ENCODE measurements around the gene AKAP9.
"Not testable (repeated sequence)": the region's sequence is repeated elsewhere in the genome, so short reads cannot be mapped to it uniquely, and the experiment has no call there.

The AKAP9 gene

DNA sequence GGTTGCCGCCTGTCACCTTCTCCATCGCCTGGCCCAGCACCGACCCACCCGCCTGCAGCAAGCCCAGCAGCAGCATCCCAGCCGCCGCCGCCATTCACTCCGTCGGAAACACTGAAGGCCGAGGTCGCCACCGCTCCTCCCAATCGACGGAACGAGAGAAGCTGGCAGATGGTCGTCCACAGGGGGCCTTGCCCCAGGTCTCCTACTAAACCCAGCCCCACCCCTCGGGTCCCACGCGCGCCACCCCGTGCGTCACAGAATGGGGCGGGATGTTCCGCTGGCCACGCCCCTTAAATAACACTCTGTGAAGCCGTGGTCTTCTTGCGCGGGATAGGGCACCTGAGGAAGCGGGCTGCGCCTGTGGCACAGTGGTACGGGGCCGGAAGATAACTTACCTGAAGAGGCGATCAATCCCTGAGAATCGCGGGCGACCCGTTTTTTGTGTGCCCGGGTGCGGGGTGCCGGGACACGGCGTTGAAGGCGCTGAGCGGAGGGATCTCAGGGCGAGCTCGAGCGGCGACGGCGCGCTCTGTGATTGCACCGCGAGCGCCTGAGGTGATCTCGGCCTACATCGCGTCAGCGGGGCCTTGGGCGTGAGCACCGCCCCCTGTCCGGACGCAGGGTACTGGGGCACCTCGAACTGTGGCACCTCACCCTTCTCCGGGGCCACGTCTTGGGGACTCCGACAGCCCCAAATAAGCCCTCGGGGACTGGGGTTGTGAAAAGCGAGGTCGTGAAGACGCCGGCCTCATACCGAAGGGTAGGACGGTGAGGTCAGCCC lies 193.8 kb downstream of the AKAP9 start, which contains the start of gene CYP51A1:
CYP51A1 (minus strand) TSS at position 207 of the 781 bp plus-strand sequence; CDS start at position 94, 113 bp downstream.
- ChIA-PET CTCF (interaction anchor here (0.6 to 2.0 kb wide), 13 partner anchors 9 to 327 kb away, joined by 3 to 5 read pairs (median 4); partner anchors contain the start of gene GATAD1), POLR2A (interaction anchor here (1.0 kb wide), 1 partner anchor 9 kb away, joined by 3 read pairs; no protein-coding TSS in a partner anchor)
- TF ChIP-seq, protein P1, sequence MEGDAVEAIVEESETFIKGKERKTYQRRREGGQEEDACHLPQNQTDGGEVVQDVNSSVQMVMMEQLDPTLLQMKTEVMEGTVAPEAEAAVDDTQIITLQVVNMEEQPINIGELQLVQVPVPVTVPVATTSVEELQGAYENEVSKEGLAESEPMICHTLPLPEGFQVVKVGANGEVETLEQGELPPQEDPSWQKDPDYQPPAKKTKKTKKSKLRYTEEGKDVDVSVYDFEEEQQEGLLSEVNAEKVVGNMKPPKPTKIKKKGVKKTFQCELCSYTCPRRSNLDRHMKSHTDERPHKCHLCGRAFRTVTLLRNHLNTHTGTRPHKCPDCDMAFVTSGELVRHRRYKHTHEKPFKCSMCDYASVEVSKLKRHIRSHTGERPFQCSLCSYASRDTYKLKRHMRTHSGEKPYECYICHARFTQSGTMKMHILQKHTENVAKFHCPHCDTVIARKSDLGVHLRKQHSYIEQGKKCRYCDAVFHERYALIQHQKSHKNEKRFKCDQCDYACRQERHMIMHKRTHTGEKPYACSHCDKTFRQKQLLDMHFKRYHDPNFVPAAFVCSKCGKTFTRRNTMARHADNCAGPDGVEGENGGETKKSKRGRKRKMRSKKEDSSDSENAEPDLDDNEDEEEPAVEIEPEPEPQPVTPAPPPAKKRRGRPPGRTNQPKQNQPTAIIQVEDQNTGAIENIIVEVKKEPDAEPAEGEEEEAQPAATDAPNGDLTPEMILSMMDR (IDR thresholded peaks at IDR 0.05; ENCODE audit: control extremely low read depth, extremely low read depth, low read depth, missing control alignments): peak; percentile 5
- DNase-seq (ENCODE audit: extremely low spot score): peak; percentile 93

GRCh38 chr7:92135052-92135889 lies 194.6 kb downstream of the AKAP9 start:
- TF ChIP-seq, protein P1 (IDR thresholded peaks at IDR 0.05; ENCODE audit: control extremely low read depth, extremely low read depth, low read depth, missing control alignments): no peak
- ChIA-PET CTCF (interaction anchor here (0.7 to 2.0 kb wide), 10 partner anchors 10 to 326 kb away, joined by 3 to 5 read pairs (median 4); partner anchors contain the start of gene GATAD1), POLR2A (interaction anchor here (1.0 kb wide), 1 partner anchor 10 kb away, joined by 3 read pairs; no protein-coding TSS in a partner anchor)
- DNase-seq (ENCODE audit: extremely low spot score): peak; percentile 20

DNA sequence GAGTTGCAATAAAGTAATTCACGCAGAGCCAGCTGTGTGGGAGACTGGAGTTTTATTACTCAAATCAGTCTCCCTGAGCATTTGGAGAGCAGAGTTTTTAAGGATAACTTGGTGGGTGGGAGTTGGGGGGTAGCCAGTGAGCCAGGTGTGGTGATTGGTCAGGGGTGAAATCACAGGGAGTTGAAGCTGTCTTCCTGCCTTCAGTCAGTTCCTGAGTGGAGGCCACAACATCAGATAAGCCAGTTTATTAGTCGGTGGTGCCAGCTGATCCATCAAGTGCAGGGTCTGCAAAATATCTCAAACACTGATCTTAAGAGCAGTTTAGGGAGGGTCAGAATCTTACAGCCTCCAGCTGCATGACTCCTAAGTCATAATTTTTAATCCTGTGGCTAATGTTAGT lies 196.9 kb downstream of the AKAP9 start:
- ChIA-PET POLR2A (no interaction called here), CTCF (interaction anchor here (1.2 kb wide), 2 partner anchors 42 to 310 kb away, joined by 3 to 5 read pairs; partner anchors contain the start of genes GATAD1 and LRRD1)
- no peak for DNase-seq (ENCODE audit: extremely low spot score)
- TF ChIP-seq, protein P1 (IDR thresholded peaks at IDR 0.05; ENCODE audit: control extremely low read depth, extremely low read depth, low read depth, missing control alignments): no peak

DNA sequence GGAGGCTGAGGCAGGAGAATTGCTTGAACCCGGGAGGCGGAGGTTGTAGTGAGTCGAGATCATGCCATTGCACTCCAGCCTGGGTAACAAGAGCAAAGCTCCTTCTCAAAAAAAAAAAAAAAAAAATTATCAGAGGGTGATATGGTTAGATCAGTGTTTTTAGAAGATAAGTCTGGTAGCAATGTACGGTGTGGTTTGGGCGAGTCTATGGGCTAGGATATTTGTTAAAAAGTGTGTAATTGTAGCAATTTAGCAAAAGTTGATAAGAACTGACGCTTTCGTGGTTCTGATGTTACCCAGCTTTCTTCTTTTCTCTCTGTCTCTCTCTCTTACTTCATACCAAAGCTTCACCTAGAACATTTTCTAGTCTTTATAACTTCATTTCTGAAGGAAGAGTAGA lies 200.5 kb downstream of the AKAP9 start:
- no peak for DNase-seq (ENCODE audit: extremely low spot score)
- ChIA-PET POLR2A (no interaction called here), CTCF (interaction anchor here (0.6 kb wide), 1 partner anchor 956 kb away, joined by 3 read pairs; no protein-coding TSS in a partner anchor)
- TF ChIP-seq, protein P1 (IDR thresholded peaks at IDR 0.05; ENCODE audit: control extremely low read depth, extremely low read depth, low read depth, missing control alignments): no peak

DNA sequence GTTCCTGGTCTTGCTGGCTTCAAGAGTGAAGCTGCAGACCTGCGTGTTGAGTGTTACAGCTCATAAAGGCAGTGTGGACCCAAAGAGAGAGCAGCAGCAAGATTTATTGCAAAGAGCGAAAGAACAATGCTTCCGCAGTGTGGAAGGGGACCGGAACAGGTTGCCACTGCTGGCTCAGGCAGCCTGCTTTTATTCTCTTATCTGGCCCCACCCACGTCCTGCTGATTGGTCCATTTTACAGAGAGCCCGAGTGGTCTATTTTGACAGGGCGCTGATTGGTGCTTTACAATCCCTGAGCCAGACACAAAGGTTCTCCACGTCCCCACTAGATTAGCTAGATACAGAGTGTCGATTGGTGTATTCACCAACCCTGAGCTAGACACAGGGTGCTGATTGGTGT lies 202.1 kb downstream of the AKAP9 start:
- ChIA-PET POLR2A (interaction anchor here (0.5 kb wide), 1 partner anchor 11 kb away, joined by 4 read pairs; no protein-coding TSS in a partner anchor), CTCF (interaction anchor here (1.1 kb wide), 1 partner anchor 96 kb away, joined by 3 read pairs; no protein-coding TSS in a partner anchor)
- not testable (repeated sequence) for DNase-seq (ENCODE audit: extremely low spot score)

- DNase-seq (ENCODE audit: extremely low spot score): not testable (repeated sequence)
- CTCF ChIA-PET: interaction anchor here (1.1 kb wide), 1 partner anchor 96 kb away, joined by 3 read pairs; no protein-coding TSS in a partner anchor
- POLR2A ChIA-PET: interaction anchor here (0.6 kb wide), 1 partner anchor 96 kb away, joined by 5 read pairs; no protein-coding TSS in a partner anchor
These were observed 202.7 kb downstream of the AKAP9 start for GRCh38 chr7:92143192-92143880.

Measured in GM10248 (cell line).